Right cardiac atrium (tissue), 5 donors: ENCODE measurements around the gene CGB7. TPM values are rescaled to one million over a fixed set of nuclear protein-coding genes. Genes with fewer than 3 reads are reported as not detected.
"Not testable (repeated sequence)": the region's sequence is repeated elsewhere in the genome, so short reads cannot be mapped to it uniquely, and the experiment has no call there.

Experiments used
- ATAC-seq, 2 donors: fragments of 200-7000 bp; cut with Tn5 transposase; one replicate each; pipeline versions ENCODE4 v1.8.0 to v1.9.1; 2020; ENCODE audit warnings: moderate library complexity in 2 of 2, mild to moderate bottlenecking in 1 of 2
- DNase-seq, 3 donors: peaks; one replicate each; pipeline ENCODE4 v3.0.0-alpha.2; 2020
- H3K27ac ChIP-seq: one replicate; pipeline ENCODE4 v1.5.1; 2013; ENCODE audit warnings: mild to moderate bottlenecking, low read length, control low read depth, moderate library complexity
- H3K27me3 ChIP-seq: one replicate; pipeline ENCODE4 v1.6.1; 2013; ENCODE audit not compliant: control insufficient read depth, insufficient read depth
- H3K4me1 ChIP-seq: one replicate; pipeline ENCODE4 v1.6.1; 2013; ENCODE audit warnings: low read length; ENCODE audit not compliant: control insufficient read depth, insufficient read depth
- H3K4me3 ChIP-seq: one replicate; pipeline ENCODE4 v1.5.1; 2013; ENCODE audit warnings: low read length, control low read depth
- H3K9me3 ChIP-seq: one replicate; pipeline ENCODE4 v1.6.1; 2013; ENCODE audit warnings: low read length; ENCODE audit not compliant: control insufficient read depth
- WGBS: extraction: QIAGEN DNeasy Blood & Tissue Kit; methylation state at CpG from one replicate; pipeline ENCODE4 v1.1.7; 2013; 5-methylcytosine and 5-hydroxymethylcytosine counted together
- intact Hi-C, 4 donors: fragments of 100-400 bp; cut with DNase I; formaldehyde crosslinking; loops; one replicate each; pipeline versions ENCODE4 v1.11.0 to v1.14.0; 2022 to 2023
- polyA plus RNA-seq: library from polyadenylated mRNA; stranded (reverse); fragments of 200-250 nt; gene quantifications from one replicate; pipeline ENCODE4 v1.2.3, GENCODE V29; 2013
- total RNA-seq, 4 donors: library from RNA; stranded (reverse); fragmentation: NEBNext Ultra II Directional; extraction: Animal tissue kit (Norgen Biotek cat#: 25700); gene quantifications; one replicate each; pipeline ENCODE4 v1.2.1, GENCODE V29; 2021
- donor health status: healthy with polysubstance abuse.
- donor health status: DM: no; HTN: yes; CAD: no.
- donor health status: DM: no; HTN: no; CAD: no.
- donor health status: DM: no; HTN: yes; CAD: no; lungs with severe emphysema.
- donor health status: DM: yes; HTN: yes; CAD: no.

The CGB7 gene
- total and polyA plus RNA-seq, 5 donors, result 0.07 to 0.26 TPM; not detected in 3

- H3K4me1 ChIP-seq, result no peaks in the 10 kb centered on the region
- no peaks in the 10 kb centered on the region for H3K27me3 ChIP-seq
- intact Hi-C loops, result loop anchor here in 1 of 4 donors (5.0 to 10.0 kb wide), 2 partner anchors 52 to 120 kb away; no protein-coding TSS in a partner anchor
- no peaks in the 10 kb centered on the region for H3K9me3 ChIP-seq
- no peak for ATAC-seq
- WGBS, result 89% methylated on average over 6 of the region's 6 CpGs
- no peak overlapping the region for H3K27ac ChIP-seq
- H3K4me3 ChIP-seq, result no peak overlapping the region
- peak in 1 of 3 donors; percentile 6 for DNase-seq
These were observed 35.1 kb upstream of the CGB7 start for GRCh38 chr19:49092686-49093085.

GRCh38 chr19:49091391-49092038, 34.0 kb upstream of the CGB7 start:
- H3K9me3 ChIP-seq, result no peaks in the 10 kb centered on the region
- no peaks in the 10 kb centered on the region for H3K27me3 ChIP-seq
- H3K4me1 ChIP-seq, result peaks cover 2% of the 10 kb centered on the region
- no peak overlapping the region for H3K4me3 ChIP-seq
- DNase-seq, result peak in 1 of 3 donors; percentile 7
- ATAC-seq, result no peak
- no peak overlapping the region for H3K27ac ChIP-seq
- intact Hi-C loops, result loop anchor here in 1 of 4 donors (5.0 to 10.0 kb wide), 2 partner anchors 53 to 121 kb away; no protein-coding TSS in a partner anchor
- 90% methylated on average over 17 of the region's 17 CpGs for WGBS

GRCh38 chr19:49086296-49086695, 28.7 kb upstream of the CGB7 start:
- DNase-seq (no peak), ATAC-seq (no peak)
- intact Hi-C loops, result no loop called here
- Histone ChIP-seq H3K4me1 (peaks cover 6% of the 10 kb centered on the region), H3K4me3 (peak overlapping the region; percentile 75), H3K27me3 (no peaks in the 10 kb centered on the region), H3K27ac (no peak overlapping the region), H3K9me3 (no peaks in the 10 kb centered on the region)
- WGBS, result 46% methylated on average over 11 of the region's 11 CpGs

- DNase-seq, result no peak
- WGBS, result 1% methylated on average over 14 of the region's 14 CpGs
- peak overlapping the region; percentile 80 for H3K27ac ChIP-seq
- no peaks in the 10 kb centered on the region for H3K27me3 ChIP-seq
- no peak for ATAC-seq
- H3K9me3 ChIP-seq, result no peaks in the 10 kb centered on the region
- intact Hi-C loops, result no loop called here
- peaks cover 6% of the 10 kb centered on the region for H3K4me1 ChIP-seq
- H3K4me3 ChIP-seq, result peak overlapping the region; percentile 75
These were observed 28.3 kb upstream of the CGB7 start for GRCh38 chr19:49085868-49086232.

GRCh38 chr19:49085020-49085867, 27.7 kb upstream of the CGB7 start, which contains the start of gene SNRNP70:
Gene SNRNP70 (plus strand): TSS chr19:49085451. CDS start chr19:49086415, 964 bp downstream.
- ATAC-seq (peak; percentile 99), DNase-seq (peak; percentile 100)
- no peaks in the 10 kb centered on the region for H3K27me3 ChIP-seq
- intact Hi-C loops, result no loop called here
- peak within 1 kb of the TSS; percentile 75 for H3K4me3 ChIP-seq
- peaks cover 6% of the 10 kb centered on the region for H3K4me1 ChIP-seq
- under 1% methylated on average over 89 of the region's 89 CpGs for WGBS
- H3K9me3 ChIP-seq, result no peaks in the 10 kb centered on the region
- H3K27ac ChIP-seq, result peak within 1 kb of the TSS; percentile 90

GRCh38 chr19:49084206-49085019, 26.9 kb upstream of the CGB7 start:
- H3K9me3 ChIP-seq, result no peaks in the 10 kb centered on the region
- DNase-seq (peak in 1 of 3 donors; percentile 65), ATAC-seq (no peak)
- no peaks in the 10 kb centered on the region for H3K27me3 ChIP-seq
- intact Hi-C loops, result no loop called here
- 63% methylated on average over 26 of the region's 26 CpGs for WGBS
- peak overlapping the region; percentile 90 for H3K27ac ChIP-seq
- H3K4me3 ChIP-seq, result peak overlapping the region; percentile 75
- H3K4me1 ChIP-seq, result peaks cover 6% of the 10 kb centered on the region

- Histone ChIP-seq H3K27me3 (no peaks in the 10 kb centered on the region), H3K27ac (no peak overlapping the region), H3K4me3 (no peak overlapping the region), H3K9me3 (no peaks in the 10 kb centered on the region), H3K4me1 (peaks cover 2% of the 10 kb centered on the region)
- ATAC-seq, result no peak
- intact Hi-C loops, result no loop called here
- no peak for DNase-seq
- WGBS, result 78% methylated on average over 1 of the region's 1 CpG
These were observed 23.7 kb upstream of the CGB7 start for GRCh38 chr19:49081273-49081672.

GRCh38 chr19:49080392-49080791, 22.8 kb upstream of the CGB7 start:
- 81% methylated on average over 4 of the region's 4 CpGs for WGBS
- peak in 1 of 3 donors; percentile 13 for DNase-seq
- Histone ChIP-seq H3K27me3 (no peaks in the 10 kb centered on the region), H3K4me3 (no peak overlapping the region), H3K27ac (no peak overlapping the region), H3K9me3 (no peaks in the 10 kb centered on the region), H3K4me1 (no peaks in the 10 kb centered on the region)
- no peak for ATAC-seq
- intact Hi-C loops, result no loop called here

GRCh38 chr19:49074869-49075268, 17.3 kb upstream of the CGB7 start:
- H3K27ac ChIP-seq, intact Hi-C loops, H3K4me3 ChIP-seq, H3K27me3 ChIP-seq, H3K4me1 ChIP-seq, H3K9me3 ChIP-seq: not testable (repeated sequence)
- WGBS, result 14% methylated on average over 8 of the region's 9 CpGs
- DNase-seq (peak; percentile 84 to 92 (median 88)), ATAC-seq (peak in 1 of 2 donors; percentile 32)

- peak overlapping the region; percentile 67 for H3K27ac ChIP-seq
- WGBS, result 56% methylated on average over 23 of the region's 23 CpGs
These were observed 16.2 kb upstream of the CGB7 start for GRCh38 chr19:49073514-49074378.

More at GRCh38 chr19:49073514-49074378, 16.2 kb upstream of the CGB7 start:
- ATAC-seq (peak; percentile 40 to 63), DNase-seq (no peak)
- no peak overlapping the region for H3K4me3 ChIP-seq
- H3K27me3 ChIP-seq, result no peaks in the 10 kb centered on the region
- H3K4me1 ChIP-seq, result peaks cover 2% of the 10 kb centered on the region
- H3K9me3 ChIP-seq, result no peaks in the 10 kb centered on the region
- intact Hi-C loops, result no loop called here
